GM12878 (cell line): ENCODE data around the gene LCLAT1. TPM values are rescaled to one million over a fixed set of nuclear protein-coding genes. Genes with fewer than 3 reads are reported as not detected.

Source experiments
- ATAC-seq: fragments of 200-7000 bp; cut with Tn5 transposase; 3 replicates; pipeline ENCODE4 v1.9.1; 2020; ENCODE audit warnings: mild to moderate bottlenecking, moderate library complexity
- BruUV-seq: library from RNA; stranded (reverse); fragments of 400-500 nt; replicated peaks from 2 replicates; lab custom pipeline; 2021; lab: Mats Ljungman, UMichigan
- CTCF ChIA-PET: fragments of 300-600 bp; sonication (Branson Sonifier 250); formaldehyde crosslinking; extraction: SDS; loops from one replicate; lab custom pipeline; 2021; ENCODE audit warnings: inconsistent platforms; lab: Yijun Ruan, JAX
- POLR2A ChIA-PET: fragments of 350-600 bp; formaldehyde crosslinking; extraction: SDS; loops from one replicate; lab custom pipeline; 2021; ENCODE audit warnings: inconsistent platforms; lab: Charles Lee
- RAD21 ChIA-PET: fragments of 300-600 bp; sonication (Branson Sonifier 250); formaldehyde crosslinking; loops from one replicate; lab custom pipeline; 2023; ENCODE audit warnings: antibody characterized with exemption; ENCODE audit not compliant: unreplicated experiment; lab: Charles Lee
- SMC1A ChIA-PET: fragments of 300-600 bp; sonication (Branson Sonifier 250); formaldehyde crosslinking; loops from one replicate; lab custom pipeline; 2023; ENCODE audit not compliant: unreplicated experiment, uncharacterized antibody; lab: Charles Lee
- DNase-seq: peaks from one replicate; pipeline ENCODE4 v3.0.0-alpha.2; 2011; ENCODE audit warnings: low read depth, low spot score
- FAIRE-seq: peaks from 3 replicates; lab custom pipeline; 2011; peaks lifted over from hg19 to GRCh38; lab: Jason Lieb, UNC
- H2AFZ ChIP-seq: 2 replicates; pipeline ENCODE4 v1.6.0; 2011; ENCODE audit warnings: low read depth, low read length, control low read depth; ENCODE audit not compliant: control insufficient read depth
- H3K27ac ChIP-seq: 2 replicates; pipeline ENCODE4 v1.5.1; 2011; ENCODE audit warnings: control low read depth; ENCODE audit not compliant: control insufficient read depth, insufficient read depth
- H3K27me3 ChIP-seq, 2 experiments: replicated peaks in 1 of 2; 2 replicates each; pipeline versions ENCODE4 v1.6.0 to v1.6.1; 2011; ENCODE audit warnings: low read length in 1 of 2; ENCODE audit not compliant: control insufficient read depth in 2 of 2, insufficient read depth in 2 of 2
- H3K36me3 ChIP-seq, 2 experiments: 2 replicates each; pipeline ENCODE4 v1.5.1; 2011; ENCODE audit warnings: low read length in 1 of 2; ENCODE audit not compliant: control insufficient read depth in 2 of 2, insufficient read depth in 2 of 2
- H3K4me1 ChIP-seq: 2 replicates; pipeline ENCODE4 v1.6.1; 2011; ENCODE audit warnings: mild to moderate bottlenecking, low read length, moderate library complexity, mixed read lengths; ENCODE audit not compliant: control insufficient read depth, insufficient read depth
- H3K4me2 ChIP-seq: 2 replicates; pipeline ENCODE4 v1.6.0; 2011; ENCODE audit warnings: control low read depth; ENCODE audit not compliant: control insufficient read depth, insufficient read depth
- H3K4me3 ChIP-seq: fragments of 200-600 bp; sonication (generic); 2 replicates; pipeline ENCODE4 v1.5.1; 2016
- H3K79me2 ChIP-seq: 2 replicates; pipeline ENCODE4 v1.6.0; 2011; ENCODE audit warnings: low read length; ENCODE audit not compliant: control insufficient read depth, insufficient read depth
- H3K9ac ChIP-seq: 2 replicates; pipeline ENCODE4 v1.8.0; 2011; ENCODE audit warnings: low read length, control low read depth, mixed read lengths; ENCODE audit not compliant: control insufficient read depth, insufficient read depth
- H3K9me3 ChIP-seq: replicated peaks from 3 replicates; pipeline ENCODE4 v1.5.1; 2011; ENCODE audit warnings: mild to moderate bottlenecking, low read length; ENCODE audit not compliant: control insufficient read depth, insufficient read depth
- H4K20me1 ChIP-seq: 2 replicates; pipeline ENCODE4 v1.6.0; 2011; ENCODE audit not compliant: control insufficient read depth, insufficient read depth
- NFXL1 ChIP-seq: fragments of 450-650 bp; IDR thresholded peaks from 2 replicates; pipeline ENCODE4 v1.6.1; 2017; ENCODE audit warnings: antibody characterized with exemption, mild to moderate bottlenecking, borderline replicate concordance
- PML ChIP-seq: IDR thresholded peaks from 2 replicates; pipeline ENCODE4 v1.6.1; 2012; ENCODE audit warnings: low read length, inconsistent platforms
- TCF3 ChIP-seq: IDR thresholded peaks from 2 replicates; pipeline ENCODE4 v1.6.1; 2012; ENCODE audit warnings: low read depth, mild to moderate bottlenecking, low read length, borderline replicate concordance; ENCODE audit not compliant: insufficient read depth
- ZBTB33 ChIP-seq: fragments of 450-650 bp; IDR thresholded peaks from 2 replicates; pipeline ENCODE4 v1.6.1; 2017; ENCODE audit warnings: mild to moderate bottlenecking
- WGBS: methylation state at CpG from one replicate; pipeline ENCODE4 v1.1.6; 2016; ENCODE audit warnings: low lambda C conversion rate; ENCODE audit not compliant: insufficient replicate concordance, insufficient coverage; ENCODE audit errors: missing lambda C conversion rate; 5-methylcytosine and 5-hydroxymethylcytosine counted together
- in situ Hi-C: fragments of 300-500 bp; cut with MboI; formaldehyde crosslinking; loops from 9 replicates; pipeline ENCODE4 v1.14.3; 2018; ENCODE audit warnings: mixed read lengths
- intact Hi-C: fragments of 100-400 bp; cut with micrococcal nuclease; formaldehyde crosslinking; loops from one replicate; pipeline ENCODE4 v1.14.2; 2022; ENCODE audit not compliant: unreplicated experiment
- polyA plus RNA-seq, 11 experiments: library from polyadenylated mRNA; depleted of rRNA in 4 of 11; unstranded in 6 of 11; stranded (reverse) in 5 of 11; fragments of >200 nt; fragmentation: Nextera tagmentation in 4 of 11; fragmentation: Illumina TruSeq in 1 of 11; extraction: Ambion mirVana in 4 of 11; extraction: Trizol in 1 of 11; gene quantifications; 1 replicate in 1 of 11; 2 replicates in 10 of 11; pipeline versions ENCODE4 v1.2.1 to v1.2.3, GENCODE V29; 2011 to 2016; ENCODE audit warnings: inconsistent platforms in 2 of 11, missing spikeins in 2 of 11, low read depth in 1 of 11
- total RNA-seq, 4 experiments: library from RNA; depleted of rRNA in 3 of 4; stranded (reverse); fragments of >200 nt in 3 of 4; fragmentation: Illumina TruSeq in 1 of 4; extraction: Trizol in 1 of 4; gene quantifications; 2 replicates each; pipeline versions ENCODE4 v1.2.1 to v1.2.3, GENCODE V29; 2013 to 2021

LCLAT1 gene
- total and polyA plus RNA-seq, 10 of the 15 experiments (the other 5 are each of a cell fraction or from before 2014, with no cell fraction given), result 8.1 to 33.0 (median 15.9) TPM

- ATAC-seq, result no peak
- in situ Hi-C loops, result no loop called here
- CTCF ChIA-PET, result interaction anchor here (0.7 kb wide), 1 partner anchor 1682 kb away, joined by 3 read pairs; no protein-coding TSS in a partner anchor
These were observed 196.6 kb downstream of the LCLAT1 start for GRCh38 chr2:30643674-30644073.

More at GRCh38 chr2:30643674-30644073, 196.6 kb downstream of the LCLAT1 start:
- SMC1A ChIA-PET, result interaction anchor here (1.1 to 1.6 kb wide), 2 partner anchors 11 to 197 kb away, joined by 3 to 7 read pairs; partner anchors contain the start of gene LCLAT1
- Histone ChIP-seq H3K36me3 (0 out of 4 replicates have a peak, but pooled peaks cover 0 to 1% of the 10 kb centered on the region in 2 experiments), H3K9me3 (no peaks in the 10 kb centered on the region), H3K4me2 (no peak overlapping the region), H2AFZ (no peak overlapping the region), H4K20me1 (no peaks in the 10 kb centered on the region), H3K4me3 (no peak overlapping the region), H3K79me2 (no peaks in the 10 kb centered on the region), H3K27me3 (no peaks in the 10 kb centered on the region), H3K4me1 (no peaks in the 10 kb centered on the region), H3K9ac (no peak overlapping the region), H3K27ac (no peak overlapping the region)
- WGBS, result 71% methylated on average over 3 of the region's 3 CpGs
- POLR2A ChIA-PET, result no interaction called here
- TF ChIP-seq NFXL1, result no peak
- TF ChIP-seq PML, result no peak
- TF ChIP-seq ZBTB33, result no peak
- TF ChIP-seq TCF3, result no peak
- DNase-seq, result no peak
- RAD21 ChIA-PET, result no interaction called here
- no peak for FAIRE-seq
- intact Hi-C loops, result no loop called here
- BruUV-seq, result no TSS peak
